Esophagus muscularis mucosa (tissue), 3 donors: ENCODE measurements around the gene MMD.
"Not testable (repeated sequence)": the region's sequence is repeated elsewhere in the genome, so short reads cannot be mapped to it uniquely, and the experiment has no call there.

ENCODE experiments used
- POLR2A ChIP-seq: fragments of 450-650 bp; IDR thresholded peaks from one replicate; pipeline ENCODE4 v1.6.1; 2017; ENCODE audit warnings: antibody characterized with exemption, moderate library complexity, mild to moderate bottlenecking, low read depth
- TF ChIP-seq, protein P1 (sequence below), 3 experiments: fragments of 200-600 bp in 2 of 3; fragments of 450-650 bp in 1 of 3; sonication (generic) in 2 of 3; IDR thresholded peaks; one replicate each; pipeline ENCODE4 v1.5.1; 2017 to 2019; ENCODE audit warnings: antibody characterized with exemption in 3 of 3, mild to moderate bottlenecking in 2 of 3, moderate library complexity in 1 of 3

DNA sequence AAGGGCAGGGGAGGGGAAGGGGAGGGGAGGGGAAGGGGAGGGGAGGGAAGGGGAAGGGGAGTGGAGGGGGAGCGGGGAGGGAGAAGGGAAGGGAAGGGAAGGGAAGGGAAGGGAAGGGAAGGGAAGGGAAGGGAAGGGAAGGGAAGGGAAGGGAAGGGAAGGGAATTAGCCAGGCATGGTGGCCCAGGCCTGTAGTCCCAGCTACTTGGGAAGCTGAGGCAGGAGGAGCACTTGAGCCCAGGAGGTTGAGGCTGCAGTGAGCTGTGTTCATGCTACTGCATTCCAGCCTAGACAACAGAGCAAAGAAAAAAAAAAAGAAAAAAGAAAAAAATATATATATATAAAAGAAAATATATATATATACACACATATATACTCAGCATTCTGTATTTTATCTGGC, 10.3 kb upstream of the MMD start:
- TF ChIP-seq, protein P1, sequence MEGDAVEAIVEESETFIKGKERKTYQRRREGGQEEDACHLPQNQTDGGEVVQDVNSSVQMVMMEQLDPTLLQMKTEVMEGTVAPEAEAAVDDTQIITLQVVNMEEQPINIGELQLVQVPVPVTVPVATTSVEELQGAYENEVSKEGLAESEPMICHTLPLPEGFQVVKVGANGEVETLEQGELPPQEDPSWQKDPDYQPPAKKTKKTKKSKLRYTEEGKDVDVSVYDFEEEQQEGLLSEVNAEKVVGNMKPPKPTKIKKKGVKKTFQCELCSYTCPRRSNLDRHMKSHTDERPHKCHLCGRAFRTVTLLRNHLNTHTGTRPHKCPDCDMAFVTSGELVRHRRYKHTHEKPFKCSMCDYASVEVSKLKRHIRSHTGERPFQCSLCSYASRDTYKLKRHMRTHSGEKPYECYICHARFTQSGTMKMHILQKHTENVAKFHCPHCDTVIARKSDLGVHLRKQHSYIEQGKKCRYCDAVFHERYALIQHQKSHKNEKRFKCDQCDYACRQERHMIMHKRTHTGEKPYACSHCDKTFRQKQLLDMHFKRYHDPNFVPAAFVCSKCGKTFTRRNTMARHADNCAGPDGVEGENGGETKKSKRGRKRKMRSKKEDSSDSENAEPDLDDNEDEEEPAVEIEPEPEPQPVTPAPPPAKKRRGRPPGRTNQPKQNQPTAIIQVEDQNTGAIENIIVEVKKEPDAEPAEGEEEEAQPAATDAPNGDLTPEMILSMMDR (IDR thresholded peaks at IDR 0.05) = not testable (repeated sequence)
- TF ChIP-seq POLR2A = not testable (repeated sequence)
